Mucosa of descending colon (tissue), 3 donors: ENCODE measurements around the gene FUT8. TPM values are rescaled to one million over a fixed set of nuclear protein-coding genes. Genes with fewer than 3 reads are reported as not detected.

ENCODE experiments used
- ATAC-seq: fragments of 200-7000 bp; cut with Tn5 transposase; one replicate; pipeline ENCODE4 v1.9.1; 2020; ENCODE audit warnings: mild to moderate bottlenecking, moderate library complexity
- DNase-seq, 3 donors: peaks; one replicate each; pipeline ENCODE4 v3.0.0-alpha.2; 2020
- H3K36me3 ChIP-seq: fragments of 200-600 bp; one replicate; pipeline ENCODE4 v1.8.0; 2021; ENCODE audit warnings: low read depth, mild to moderate bottlenecking
- H3K4me1 ChIP-seq: fragments of 200-600 bp; one replicate; pipeline ENCODE4 v1.8.0; 2021; ENCODE audit warnings: low read depth, mild to moderate bottlenecking
- H3K4me3 ChIP-seq: fragments of 200-600 bp; one replicate; pipeline ENCODE4 v1.8.0; 2021; ENCODE audit warnings: mild to moderate bottlenecking
- H3K9me3 ChIP-seq: fragments of 200-600 bp; one replicate; pipeline ENCODE4 v1.8.0; 2021; ENCODE audit warnings: mild to moderate bottlenecking
- intact Hi-C, 2 donors: fragments of 100-400 bp; cut with DNase I in 1 of 2; cut with micrococcal nuclease in 1 of 2; formaldehyde crosslinking; loops; one replicate each; pipeline versions ENCODE4 v1.11.0 to v1.11.1; 2022; cut with DNase I, micrococcal nuclease
- total RNA-seq, 3 donors: library from RNA; stranded (reverse); fragmentation: NEBNext Ultra II Directional in 2 of 3; extraction: Animal tissue kit (Norgen Biotek cat#: 25700) in 2 of 3; gene quantifications; one replicate each; pipeline versions ENCODE4 v1.2.1 to v1.2.4, GENCODE V29; 2021 to 2023
- TF ChIP-seq, protein P1 (sequence below): fragments of 200-600 bp; IDR thresholded peaks from one replicate; pipeline ENCODE4 v1.8.0; 2022; ENCODE audit warnings: antibody characterized with exemption, mild to moderate bottlenecking
- donor health status: DM: no; HTN: no; CAD: no; lungs with moderate emphysema.
- donor health status: DM: no; HTN: no; CAD: no.
- donor health status: DM: no; HTN: yes; CAD: no.

FUT8 gene
- total RNA-seq, 3 donors from 2014 or later = 24.7 to 38.1 (median 32.2) TPM

- H3K4me1 ChIP-seq = no peaks in the 10 kb centered on the region
- intact Hi-C loops = no loop called here
These were observed 162.1 kb downstream of the FUT8 start for GRCh38 chr14:65574611-65575010.

GRCh38 chr14:65575389-65575788, 162.9 kb downstream of the FUT8 start:
- H3K4me3 ChIP-seq = no peak overlapping the region
- intact Hi-C loops = no loop called here
- no peak for ATAC-seq

More at GRCh38 chr14:65574611-65575010, 162.1 kb downstream of the FUT8 start:
- no peaks in the 10 kb centered on the region for H3K36me3 ChIP-seq
- DNase-seq (no peak), ATAC-seq (no peak)
- TF ChIP-seq, protein P1, sequence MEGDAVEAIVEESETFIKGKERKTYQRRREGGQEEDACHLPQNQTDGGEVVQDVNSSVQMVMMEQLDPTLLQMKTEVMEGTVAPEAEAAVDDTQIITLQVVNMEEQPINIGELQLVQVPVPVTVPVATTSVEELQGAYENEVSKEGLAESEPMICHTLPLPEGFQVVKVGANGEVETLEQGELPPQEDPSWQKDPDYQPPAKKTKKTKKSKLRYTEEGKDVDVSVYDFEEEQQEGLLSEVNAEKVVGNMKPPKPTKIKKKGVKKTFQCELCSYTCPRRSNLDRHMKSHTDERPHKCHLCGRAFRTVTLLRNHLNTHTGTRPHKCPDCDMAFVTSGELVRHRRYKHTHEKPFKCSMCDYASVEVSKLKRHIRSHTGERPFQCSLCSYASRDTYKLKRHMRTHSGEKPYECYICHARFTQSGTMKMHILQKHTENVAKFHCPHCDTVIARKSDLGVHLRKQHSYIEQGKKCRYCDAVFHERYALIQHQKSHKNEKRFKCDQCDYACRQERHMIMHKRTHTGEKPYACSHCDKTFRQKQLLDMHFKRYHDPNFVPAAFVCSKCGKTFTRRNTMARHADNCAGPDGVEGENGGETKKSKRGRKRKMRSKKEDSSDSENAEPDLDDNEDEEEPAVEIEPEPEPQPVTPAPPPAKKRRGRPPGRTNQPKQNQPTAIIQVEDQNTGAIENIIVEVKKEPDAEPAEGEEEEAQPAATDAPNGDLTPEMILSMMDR = no peak
- H3K9me3 ChIP-seq = no peaks in the 10 kb centered on the region
- H3K4me3 ChIP-seq = no peak overlapping the region

GRCh38 chr14:65580973-65581372, 168.4 kb downstream of the FUT8 start:
- Histone ChIP-seq H3K36me3 (no peaks in the 10 kb centered on the region), H3K9me3 (no peaks in the 10 kb centered on the region), H3K4me1 (no peaks in the 10 kb centered on the region), H3K4me3 (no peak overlapping the region)
- DNase-seq (no peak), ATAC-seq (no peak)
- intact Hi-C loops = no loop called here
- TF ChIP-seq, protein P1 = no peak

More at GRCh38 chr14:65575389-65575788, 162.9 kb downstream of the FUT8 start:
- Histone ChIP-seq H3K9me3 (no peaks in the 10 kb centered on the region), H3K36me3 (no peaks in the 10 kb centered on the region), H3K4me1 (no peaks in the 10 kb centered on the region)
- DNase-seq = no peak
- TF ChIP-seq, protein P1 = no peak

DNA sequence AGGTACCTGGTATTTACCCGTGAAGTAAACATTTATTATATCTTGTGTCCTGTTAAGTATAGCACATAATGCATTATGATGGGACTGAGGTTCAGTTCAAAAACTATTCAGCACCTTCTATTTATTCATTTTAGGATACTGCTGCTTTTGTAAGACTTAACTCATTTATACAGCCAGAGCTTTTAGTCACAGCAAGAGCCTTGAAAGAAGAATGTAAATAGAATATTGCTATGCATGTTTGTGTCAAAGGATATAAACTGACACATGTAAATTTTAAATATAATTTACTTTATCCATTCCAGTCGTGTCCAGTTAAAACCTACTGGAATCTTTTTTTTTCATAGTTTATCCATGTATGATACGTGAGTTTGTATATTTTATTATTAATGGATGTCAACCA, 168.8 kb downstream of the FUT8 start:
- DNase-seq = no peak
- TF ChIP-seq, protein P1 = no peak
- no peak for ATAC-seq
- no peak overlapping the region for H3K4me3 ChIP-seq
- H3K4me1 ChIP-seq = no peaks in the 10 kb centered on the region
- H3K36me3 ChIP-seq = no peaks in the 10 kb centered on the region
- no peaks in the 10 kb centered on the region for H3K9me3 ChIP-seq
- intact Hi-C loops = no loop called here

- DNase-seq = no peak
- ATAC-seq = no peak
- H3K4me1 ChIP-seq = no peaks in the 10 kb centered on the region
- no peaks in the 10 kb centered on the region for H3K36me3 ChIP-seq
- H3K4me3 ChIP-seq = no peak overlapping the region
- H3K9me3 ChIP-seq = no peaks in the 10 kb centered on the region
- intact Hi-C loops = no loop called here
- TF ChIP-seq, protein P1 = no peak
These were observed 169.3 kb downstream of the FUT8 start for GRCh38 chr14:65581799-65582198.

DNA sequence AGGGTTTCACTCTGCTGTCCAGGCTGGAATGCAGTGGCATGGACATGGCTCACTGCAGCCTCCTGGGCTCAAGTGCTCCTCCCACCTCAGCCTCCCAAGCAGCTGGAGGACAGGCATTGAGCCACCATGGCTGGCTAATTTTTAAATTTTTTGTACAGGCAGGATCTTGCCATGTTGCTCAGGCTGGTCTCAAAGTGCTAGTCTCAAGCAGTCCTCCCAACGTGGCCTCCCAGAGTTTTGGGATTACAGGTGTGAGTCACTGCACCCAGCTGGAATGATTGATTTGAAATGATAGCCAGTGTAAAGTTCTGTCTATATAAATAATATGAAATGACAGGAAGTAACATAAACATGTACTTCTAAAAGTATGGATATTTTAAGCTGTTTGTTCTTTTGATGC, 172.7 kb downstream of the FUT8 start:
- intact Hi-C loops = no loop called here
- Histone ChIP-seq H3K4me3 (no peak overlapping the region), H3K9me3 (no peaks in the 10 kb centered on the region), H3K4me1 (no peaks in the 10 kb centered on the region), H3K36me3 (no peaks in the 10 kb centered on the region)
- no peak for DNase-seq
- no peak for ATAC-seq
- TF ChIP-seq, protein P1 = no peak
